HT1080 (cell line): ENCODE results near the gene CLIC6. TPM values are rescaled to one million over a fixed set of nuclear protein-coding genes. Genes with fewer than 3 reads are reported as not detected.

Source experiments
- DNase-seq: peaks from one replicate; pipeline ENCODE4 v3.0.0-alpha.2; 2015; ENCODE audit warnings: low read depth
- total RNA-seq: library from RNA; depleted of rRNA; stranded (reverse); fragments of >200 nt; shearing (Covaris generic); gene quantifications from 2 replicates; pipeline ENCODE4 v1.2.3, GENCODE V29; 2014; rRNA removed

Gene CLIC6
- total RNA-seq, 1 experiment from 2014 or later, result not detected

GRCh38 chr21:34765619-34766018 lies 96.8 kb downstream of the CLIC6 start:
- DNase-seq, result no peak

GRCh38 chr21:34766862-34767261 lies 98.1 kb downstream of the CLIC6 start:
- DNase-seq, result no peak

Other genes with a start within 250 kb of the CLIC6 start
- gene SMIM34, start 245.0 kb upstream of the CLIC6 start, total RNA-seq, result not detected in 2 replicates
- not detected in 2 replicates for gene KCNE1, start 156.8 kb upstream of the CLIC6 start, total RNA-seq
- gene RCAN1, start 53.9 kb upstream of the CLIC6 start, total RNA-seq, result 16.6 and 16.8 TPM in 2 replicates